Mesendoderm (in vitro differentiated cells): ENCODE data around the gene WDR1.

Source experiments
- DNase-seq: peaks from one replicate; pipeline ENCODE4 v3.0.0; 2013
- H2AK5ac ChIP-seq: 2 replicates; pipeline ENCODE4 v1.6.1; 2013; ENCODE audit warnings: low read length, inconsistent platforms
- H2BK120ac ChIP-seq: 2 replicates; pipeline ENCODE4 v1.6.1; 2013; ENCODE audit warnings: low read depth, mild to moderate bottlenecking, low read length, moderate library complexity, mixed read lengths
- H2BK15ac ChIP-seq: replicated peaks from 2 replicates; pipeline ENCODE4 v1.6.1; 2013; ENCODE audit warnings: low read depth, mild to moderate bottlenecking, moderate library complexity
- H2BK5ac ChIP-seq: 2 replicates; pipeline ENCODE4 v1.6.1; 2013; ENCODE audit warnings: low read length, inconsistent platforms
- H3K18ac ChIP-seq: 2 replicates; pipeline ENCODE4 v1.6.1; 2013; ENCODE audit warnings: mild to moderate bottlenecking, low read length, mixed read lengths
- H3K23ac ChIP-seq: one replicate; pipeline ENCODE4 v1.6.1; 2013; ENCODE audit warnings: low read length
- H3K27ac ChIP-seq: 2 replicates; pipeline ENCODE4 v1.5.1; 2013; ENCODE audit warnings: low read depth, mild to moderate bottlenecking, inconsistent platforms, low read length, moderate library complexity
- H3K27me3 ChIP-seq: 2 replicates; pipeline ENCODE4 v1.6.1; 2013; ENCODE audit warnings: low read length, control low read depth, mild to moderate bottlenecking, inconsistent platforms; ENCODE audit not compliant: insufficient read depth, poor library complexity
- H3K36me3 ChIP-seq: 2 replicates; pipeline ENCODE4 v1.6.1; 2013; ENCODE audit warnings: low read length, inconsistent platforms; ENCODE audit not compliant: control insufficient read depth, insufficient read depth
- H3K4ac ChIP-seq: one replicate; pipeline ENCODE4 v1.6.1; 2013; ENCODE audit warnings: low read depth, mild to moderate bottlenecking, low read length, moderate library complexity
- H3K4me1 ChIP-seq: 2 replicates; pipeline ENCODE4 v1.6.1; 2013; ENCODE audit warnings: low read depth, low read length, inconsistent platforms; ENCODE audit not compliant: control insufficient read depth
- H3K4me2 ChIP-seq: 2 replicates; pipeline ENCODE4 v1.6.1; 2013; ENCODE audit warnings: low read length
- H3K4me3 ChIP-seq: 2 replicates; pipeline ENCODE4 v1.5.1; 2013; ENCODE audit warnings: mild to moderate bottlenecking, low read length
- H3K56ac ChIP-seq: one replicate; pipeline ENCODE4 v1.6.1; 2013; ENCODE audit warnings: low read length
- H3K79me1 ChIP-seq: 2 replicates; pipeline ENCODE4 v1.6.1; 2013; ENCODE audit warnings: low read length, inconsistent platforms
- H3K79me2 ChIP-seq: 2 replicates; pipeline ENCODE4 v1.6.1; 2013; ENCODE audit warnings: mild to moderate bottlenecking, low read length; ENCODE audit not compliant: control insufficient read depth, insufficient read depth
- H3K9ac ChIP-seq: 2 replicates; pipeline ENCODE4 v1.6.1; 2013; ENCODE audit warnings: low read length, inconsistent platforms
- H4K5ac ChIP-seq: one replicate; pipeline ENCODE4 v1.6.1; 2013; ENCODE audit warnings: low read length
- H4K8ac ChIP-seq: one replicate; pipeline ENCODE4 v1.6.1; 2013; ENCODE audit warnings: low read depth, mild to moderate bottlenecking, control low read depth, low read length, moderate library complexity
- WGBS: extraction: QIAGEN DNeasy Blood & Tissue Kit; methylation state at CpG from one replicate; pipeline ENCODE4 v1.1.7; 2013; ENCODE audit warnings: low lambda C conversion rate, missing lambda C conversion rate; ENCODE audit not compliant: insufficient coverage; ENCODE audit errors: extremely low coverage; 5-methylcytosine and 5-hydroxymethylcytosine counted together

Gene WDR1

DNA sequence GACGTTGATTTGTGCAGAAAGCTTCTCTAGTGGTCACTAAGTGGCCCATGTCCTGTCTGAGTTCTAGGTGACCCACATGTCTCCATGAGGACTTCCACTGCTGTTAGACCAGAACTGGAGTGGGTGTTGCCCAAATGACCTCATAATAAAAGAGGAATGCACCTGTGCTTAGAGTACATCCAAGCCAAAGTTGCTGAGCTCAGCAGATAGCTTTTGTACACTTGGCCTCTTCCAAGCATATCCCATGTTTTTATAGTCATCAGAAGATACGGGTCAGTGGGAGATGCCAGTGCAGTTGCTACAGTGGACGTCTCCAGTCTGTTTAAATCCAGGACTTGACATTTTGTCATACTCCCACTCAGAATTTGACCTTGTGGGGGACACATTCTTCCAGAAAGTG, 37.6 kb upstream of the WDR1 start:
- H2BK5ac ChIP-seq, result no peak overlapping the region
- no peaks in the 10 kb centered on the region for H3K79me2 ChIP-seq
- H2BK15ac ChIP-seq, result no peak overlapping the region
- H3K4me3 ChIP-seq, result no peak overlapping the region
- no peak overlapping the region for H2AK5ac ChIP-seq
- H3K23ac ChIP-seq, result no peak overlapping the region
- H3K27ac ChIP-seq, result no peak overlapping the region
- no peaks in the 10 kb centered on the region for H3K27me3 ChIP-seq
- no peak for DNase-seq
- no peak overlapping the region for H3K4ac ChIP-seq
- WGBS, result no CpG with 5 or more reads among the region's 3 CpGs
- H3K79me1 ChIP-seq, result no peaks in the 10 kb centered on the region
- H3K4me2 ChIP-seq, result no peak overlapping the region
- no peaks in the 10 kb centered on the region for H3K36me3 ChIP-seq
- no peak overlapping the region for H2BK120ac ChIP-seq
- H3K56ac ChIP-seq, result no peak overlapping the region
- H3K9ac ChIP-seq, result no peak overlapping the region
- no peak overlapping the region for H3K18ac ChIP-seq
- H3K4me1 ChIP-seq, result no peaks in the 10 kb centered on the region
- H4K8ac ChIP-seq, result no peak overlapping the region
- H4K5ac ChIP-seq, result no peak overlapping the region

DNA sequence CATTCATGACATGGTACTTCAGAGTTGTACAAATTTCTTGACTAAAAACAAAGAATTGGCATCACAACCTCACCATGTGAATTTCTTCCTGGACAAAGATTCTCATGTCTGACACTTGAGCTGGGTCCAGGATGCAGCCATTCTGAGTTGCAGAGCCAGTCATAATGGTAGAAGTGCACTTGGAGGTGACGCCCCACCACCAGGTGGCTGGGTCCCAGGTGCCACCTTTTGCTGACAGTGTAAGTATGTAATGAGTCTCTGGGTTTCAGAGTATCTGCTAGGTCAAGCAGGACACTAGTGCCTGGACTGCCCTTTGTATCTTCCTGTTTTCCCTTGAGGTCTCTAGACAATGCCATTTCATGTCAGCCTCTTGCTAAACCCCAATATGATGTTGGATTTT, 36.6 kb upstream of the WDR1 start:
- Histone ChIP-seq H4K8ac (no peak overlapping the region), H3K79me2 (no peaks in the 10 kb centered on the region), H2BK120ac (no peak overlapping the region), H3K4me2 (no peak overlapping the region), H3K4me3 (no peak overlapping the region), H4K5ac (no peak overlapping the region), H3K4me1 (no peaks in the 10 kb centered on the region), H3K18ac (no peak overlapping the region), H3K56ac (no peak overlapping the region), H3K27ac (no peak overlapping the region), H3K27me3 (no peaks in the 10 kb centered on the region), H3K9ac (no peak overlapping the region), H2AK5ac (no peak overlapping the region), H3K4ac (no peak overlapping the region), H2BK15ac (no peak overlapping the region), H3K79me1 (no peaks in the 10 kb centered on the region), H2BK5ac (no peak overlapping the region), H3K23ac (no peak overlapping the region), H3K36me3 (no peaks in the 10 kb centered on the region)
- no CpG with 5 or more reads among the region's 1 CpG for WGBS
- DNase-seq, result no peak

DNA sequence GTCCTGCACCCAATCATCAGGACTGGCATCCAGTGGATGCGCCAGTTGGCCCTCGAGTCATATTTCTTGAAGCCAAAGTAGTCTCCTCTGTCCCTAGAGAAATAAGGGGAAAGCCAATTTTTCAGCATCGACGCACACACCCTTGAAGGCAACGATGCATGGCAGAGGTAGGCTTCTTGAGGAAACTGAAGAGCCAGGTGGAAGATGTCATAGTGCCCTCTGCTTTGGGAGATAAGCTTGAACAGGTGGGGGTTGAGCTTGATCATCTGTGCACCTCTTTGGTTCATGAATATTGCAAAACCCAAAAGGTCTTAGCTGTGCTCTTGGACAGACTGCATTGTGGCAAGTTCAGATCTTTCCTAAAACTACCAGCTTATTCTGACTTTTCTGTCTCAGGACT, 34.6 kb upstream of the WDR1 start:
- Histone ChIP-seq H3K4me1 (no peaks in the 10 kb centered on the region), H3K9ac (no peak overlapping the region), H4K8ac (no peak overlapping the region), H2BK5ac (no peak overlapping the region), H2AK5ac (no peak overlapping the region), H3K79me1 (no peaks in the 10 kb centered on the region), H3K27me3 (no peaks in the 10 kb centered on the region), H2BK120ac (no peak overlapping the region), H4K5ac (no peak overlapping the region), H3K56ac (no peak overlapping the region), H3K4me2 (no peak overlapping the region), H3K4ac (no peak overlapping the region), H3K4me3 (no peak overlapping the region), H3K23ac (no peak overlapping the region), H2BK15ac (no peak overlapping the region), H3K18ac (no peak overlapping the region), H3K27ac (no peak overlapping the region), H3K79me2 (no peaks in the 10 kb centered on the region), H3K36me3 (no peaks in the 10 kb centered on the region)
- no peak for DNase-seq
- WGBS, result no CpG with 5 or more reads among the region's 5 CpGs

DNA sequence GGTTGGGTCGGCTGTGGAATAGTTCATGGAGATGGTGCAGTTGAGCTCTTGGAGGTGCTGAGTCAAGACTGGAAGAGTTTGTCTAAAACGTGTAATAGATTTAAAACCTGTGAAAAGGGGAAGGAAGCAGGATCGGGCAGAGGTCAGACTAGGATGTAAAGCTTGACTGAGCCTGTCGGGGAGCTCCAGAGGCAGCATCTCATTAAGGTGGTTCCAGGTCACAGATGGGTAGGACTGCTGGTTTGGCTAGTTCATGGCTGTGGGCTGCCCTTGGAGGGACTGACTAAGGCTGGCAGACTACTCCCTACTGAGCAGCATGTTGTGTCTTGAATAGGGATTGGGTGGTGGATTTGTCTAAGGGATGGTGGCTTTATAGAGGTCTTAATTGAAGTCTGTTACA, 28.4 kb upstream of the WDR1 start:
- no peaks in the 10 kb centered on the region for H3K27me3 ChIP-seq
- no peak overlapping the region for H3K4ac ChIP-seq
- no peak overlapping the region for H4K8ac ChIP-seq
- no peak overlapping the region for H2BK5ac ChIP-seq
- H4K5ac ChIP-seq, result no peak overlapping the region
- DNase-seq, result no peak
- no peaks in the 10 kb centered on the region for H3K36me3 ChIP-seq
- H3K4me2 ChIP-seq, result no peak overlapping the region
- no peaks in the 10 kb centered on the region for H3K4me1 ChIP-seq
- H3K56ac ChIP-seq, result no peak overlapping the region
- WGBS, result no CpG with 5 or more reads among the region's 4 CpGs
- H3K79me2 ChIP-seq, result no peaks in the 10 kb centered on the region
- no peak overlapping the region for H3K18ac ChIP-seq
- H2BK15ac ChIP-seq, result no peak overlapping the region
- H3K23ac ChIP-seq, result no peak overlapping the region
- no peak overlapping the region for H3K9ac ChIP-seq
- no peak overlapping the region for H2BK120ac ChIP-seq
- no peak overlapping the region for H3K4me3 ChIP-seq
- H3K79me1 ChIP-seq, result no peaks in the 10 kb centered on the region
- no peak overlapping the region for H2AK5ac ChIP-seq
- no peak overlapping the region for H3K27ac ChIP-seq

DNA sequence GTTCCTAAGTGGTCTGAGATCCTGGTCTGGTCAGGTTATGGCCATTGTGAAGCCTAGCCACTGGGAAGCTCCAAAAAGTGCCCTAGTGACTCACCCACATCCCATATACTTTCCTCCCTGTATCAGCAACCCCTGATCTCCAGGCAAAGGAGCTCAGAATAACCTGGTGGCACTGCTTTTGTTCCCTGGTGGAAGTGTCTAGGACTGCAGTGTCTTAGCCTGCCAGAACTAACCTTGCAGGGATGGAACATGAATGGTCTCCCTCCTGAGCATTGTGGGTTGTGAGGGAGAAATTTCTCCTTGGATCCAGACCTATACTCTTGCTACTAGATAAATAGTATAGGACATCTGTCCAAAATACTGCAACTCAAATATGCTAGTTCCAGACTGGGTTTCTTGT, 27.9 kb upstream of the WDR1 start:
- Histone ChIP-seq H4K8ac (no peak overlapping the region), H3K4me1 (no peaks in the 10 kb centered on the region), H3K4me3 (no peak overlapping the region), H2AK5ac (no peak overlapping the region), H3K4ac (no peak overlapping the region), H3K18ac (no peak overlapping the region), H3K36me3 (no peaks in the 10 kb centered on the region), H3K27ac (no peak overlapping the region), H4K5ac (no peak overlapping the region), H3K79me1 (no peaks in the 10 kb centered on the region), H2BK15ac (no peak overlapping the region), H3K27me3 (no peaks in the 10 kb centered on the region), H3K56ac (no peak overlapping the region), H3K4me2 (no peak overlapping the region), H3K9ac (no peak overlapping the region), H3K79me2 (no peaks in the 10 kb centered on the region), H2BK5ac (no peak overlapping the region), H3K23ac (no peak overlapping the region), H2BK120ac (no peak overlapping the region)
- DNase-seq, result no peak

DNA sequence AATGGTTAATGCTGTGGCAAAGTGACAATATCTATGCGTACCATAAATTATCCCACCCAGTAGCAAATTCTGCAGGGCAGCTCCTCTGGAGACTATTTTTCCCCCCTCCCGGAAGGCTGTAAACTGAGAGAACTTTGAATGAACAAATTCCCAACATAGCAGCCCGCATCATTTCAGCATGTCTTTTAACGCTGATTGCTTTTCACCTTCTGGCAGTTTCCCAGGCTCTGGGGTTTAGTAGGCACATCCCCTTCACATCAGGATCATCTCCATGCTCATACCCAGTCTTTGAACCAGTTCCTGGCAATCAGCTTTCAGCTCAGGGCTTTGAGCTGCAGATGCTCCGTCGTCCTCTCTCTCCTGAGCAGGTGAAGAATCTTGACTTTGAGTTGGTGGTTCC, 26.6 kb upstream of the WDR1 start:
- Histone ChIP-seq H3K4me1 (no peaks in the 10 kb centered on the region), H2BK15ac (no peak overlapping the region), H3K79me2 (no peaks in the 10 kb centered on the region), H3K4me3 (no peak overlapping the region), H3K27ac (no peak overlapping the region), H3K18ac (no peak overlapping the region), H3K4ac (no peak overlapping the region), H3K23ac (no peak overlapping the region), H2BK120ac (no peak overlapping the region), H3K56ac (no peak overlapping the region), H4K5ac (no peak overlapping the region), H3K9ac (no peak overlapping the region), H3K79me1 (no peaks in the 10 kb centered on the region), H3K4me2 (no peak overlapping the region), H3K36me3 (no peaks in the 10 kb centered on the region), H2AK5ac (no peak overlapping the region), H3K27me3 (no peaks in the 10 kb centered on the region), H4K8ac (no peak overlapping the region), H2BK5ac (no peak overlapping the region)
- no CpG with 5 or more reads among the region's 6 CpGs for WGBS
- DNase-seq, result no peak
